ENCODE measurements around the gene ERGIC1.

ERGIC1 gene

DNA sequence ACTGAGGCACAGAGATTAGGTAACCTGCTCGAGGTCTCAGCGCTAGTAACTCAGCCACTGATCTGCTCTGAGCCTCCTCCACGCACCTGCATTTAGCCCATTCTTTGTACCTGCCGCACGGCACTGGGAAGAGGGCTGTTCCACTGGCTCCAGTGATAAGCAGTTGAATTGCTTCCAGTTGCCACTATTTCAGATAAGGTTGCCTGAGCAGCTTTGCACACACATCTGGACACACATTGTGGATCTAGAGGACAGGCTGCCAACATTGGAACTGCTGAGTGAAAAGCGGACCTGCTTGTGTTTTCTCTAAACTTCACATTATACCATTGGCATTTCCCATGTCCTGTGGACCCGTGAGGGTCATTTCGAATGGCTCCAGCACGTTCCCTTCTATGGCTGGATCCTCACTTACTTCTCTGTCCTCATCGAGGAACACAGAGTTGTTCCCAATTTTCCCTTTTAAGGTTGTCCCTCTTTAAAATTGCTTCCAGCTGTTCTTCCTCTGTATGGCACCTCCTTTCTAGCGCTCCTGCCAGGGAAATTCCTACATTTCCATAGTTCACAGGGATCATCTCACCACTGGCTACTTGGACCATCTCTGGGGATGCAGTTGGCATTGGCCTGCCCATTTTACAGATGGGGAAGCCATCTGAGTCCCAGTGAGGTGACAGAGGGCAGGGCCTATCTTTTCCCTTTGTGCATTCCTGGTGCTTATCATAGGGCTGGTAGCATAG lies 79.2 kb downstream of the ERGIC1 start:
- TF ChIP-seq, protein P1, sequence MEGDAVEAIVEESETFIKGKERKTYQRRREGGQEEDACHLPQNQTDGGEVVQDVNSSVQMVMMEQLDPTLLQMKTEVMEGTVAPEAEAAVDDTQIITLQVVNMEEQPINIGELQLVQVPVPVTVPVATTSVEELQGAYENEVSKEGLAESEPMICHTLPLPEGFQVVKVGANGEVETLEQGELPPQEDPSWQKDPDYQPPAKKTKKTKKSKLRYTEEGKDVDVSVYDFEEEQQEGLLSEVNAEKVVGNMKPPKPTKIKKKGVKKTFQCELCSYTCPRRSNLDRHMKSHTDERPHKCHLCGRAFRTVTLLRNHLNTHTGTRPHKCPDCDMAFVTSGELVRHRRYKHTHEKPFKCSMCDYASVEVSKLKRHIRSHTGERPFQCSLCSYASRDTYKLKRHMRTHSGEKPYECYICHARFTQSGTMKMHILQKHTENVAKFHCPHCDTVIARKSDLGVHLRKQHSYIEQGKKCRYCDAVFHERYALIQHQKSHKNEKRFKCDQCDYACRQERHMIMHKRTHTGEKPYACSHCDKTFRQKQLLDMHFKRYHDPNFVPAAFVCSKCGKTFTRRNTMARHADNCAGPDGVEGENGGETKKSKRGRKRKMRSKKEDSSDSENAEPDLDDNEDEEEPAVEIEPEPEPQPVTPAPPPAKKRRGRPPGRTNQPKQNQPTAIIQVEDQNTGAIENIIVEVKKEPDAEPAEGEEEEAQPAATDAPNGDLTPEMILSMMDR (conservative IDR thresholded peaks at IDR 0.05; ENCODE audit: low read length): no peak
- TF ChIP-seq EZH2phosphoT487 (IDR thresholded peaks at IDR 0.05; ENCODE audit: borderline replicate concordance): no peak
- no peak overlapping the region for H3K4me3 ChIP-seq (ENCODE audit: low read length, poor library complexity, severe bottlenecking)
- H3K9me2 ChIP-seq (replicated peaks; ENCODE audit: low read depth, low read length): no peaks in the 10 kb centered on the region
- H3K79me2 ChIP-seq (ENCODE audit: insufficient read depth, low read length): no peaks in the 10 kb centered on the region
- peaks cover 59% of the 10 kb centered on the region; the same call in 1 of the 2 replicates for H3K36me3 ChIP-seq (ENCODE audit: insufficient read depth, low read length)
- no peak overlapping the region for H3K9ac ChIP-seq (ENCODE audit: low read depth, low read length, poor library complexity, severe bottlenecking)
- no peaks in the 10 kb centered on the region for H3F3A ChIP-seq (ENCODE audit: low read depth)
- H3K4me1 ChIP-seq (ENCODE audit: insufficient read depth, low read length, poor library complexity, severe bottlenecking): no peaks in the 10 kb centered on the region
- H4K20me1 ChIP-seq (ENCODE audit: insufficient read depth, low read length, poor library complexity, severe bottlenecking): no peaks in the 10 kb centered on the region
- no peak overlapping the region for H2AFZ ChIP-seq (ENCODE audit: low read length)
- no peak overlapping the region for H3K4me2 ChIP-seq (ENCODE audit: low read depth, low read length, poor library complexity, severe bottlenecking)
- no peaks in the 10 kb centered on the region for H3K9me3 ChIP-seq (ENCODE audit: insufficient read depth, low read depth, low read length)
- H3K27me3 ChIP-seq (ENCODE audit: insufficient read depth, low read length, poor library complexity, severe bottlenecking): no peaks in the 10 kb centered on the region

DNA sequence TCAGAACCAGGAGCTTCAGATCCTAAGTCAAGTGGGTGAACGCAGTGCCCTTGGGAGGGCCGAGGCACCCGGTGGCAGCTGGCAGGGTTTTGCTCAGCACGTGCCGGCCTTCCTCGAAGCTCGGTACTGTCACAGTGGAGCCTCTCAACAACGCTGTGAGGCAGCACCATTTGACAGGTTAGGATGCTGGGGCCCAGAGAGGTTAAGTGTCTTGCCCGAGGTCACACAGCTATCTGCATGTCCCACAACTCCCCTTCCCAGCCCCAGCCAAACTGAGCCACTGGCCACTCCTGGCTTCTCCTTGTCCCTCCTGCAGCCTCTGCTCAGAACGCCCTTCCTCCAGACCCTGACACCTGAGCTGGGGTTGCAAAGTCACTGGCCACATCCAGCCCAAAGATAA lies 81.5 kb downstream of the ERGIC1 start:
- no peaks in the 10 kb centered on the region for H3K9me3 ChIP-seq (ENCODE audit: insufficient read depth, low read depth, low read length)
- no peak overlapping the region for H3K9ac ChIP-seq (ENCODE audit: low read depth, low read length, poor library complexity, severe bottlenecking)
- H3K4me3 ChIP-seq (ENCODE audit: low read length, poor library complexity, severe bottlenecking): no peak overlapping the region
- H4K20me1 ChIP-seq (ENCODE audit: insufficient read depth, low read length, poor library complexity, severe bottlenecking): no peaks in the 10 kb centered on the region
- H3K36me3 ChIP-seq (ENCODE audit: insufficient read depth, low read length): peaks cover 64% of the 10 kb centered on the region; the same call in 1 of the 2 replicates
- TF ChIP-seq EZH2phosphoT487 (IDR thresholded peaks at IDR 0.05; ENCODE audit: borderline replicate concordance): no peak
- TF ChIP-seq, protein P1 (conservative IDR thresholded peaks at IDR 0.05; ENCODE audit: low read length): no peak
- no peak overlapping the region for H2AFZ ChIP-seq (ENCODE audit: low read length)
- H3K4me1 ChIP-seq (ENCODE audit: insufficient read depth, low read length, poor library complexity, severe bottlenecking): no peaks in the 10 kb centered on the region
- no peaks in the 10 kb centered on the region for H3F3A ChIP-seq (ENCODE audit: low read depth)
- H3K79me2 ChIP-seq (ENCODE audit: insufficient read depth, low read length): no peaks in the 10 kb centered on the region
- H3K27me3 ChIP-seq (ENCODE audit: insufficient read depth, low read length, poor library complexity, severe bottlenecking): no peaks in the 10 kb centered on the region
- H3K4me2 ChIP-seq (ENCODE audit: low read depth, low read length, poor library complexity, severe bottlenecking): no peak overlapping the region
- H3K9me2 ChIP-seq (replicated peaks; ENCODE audit: low read depth, low read length): no peaks in the 10 kb centered on the region

DNA sequence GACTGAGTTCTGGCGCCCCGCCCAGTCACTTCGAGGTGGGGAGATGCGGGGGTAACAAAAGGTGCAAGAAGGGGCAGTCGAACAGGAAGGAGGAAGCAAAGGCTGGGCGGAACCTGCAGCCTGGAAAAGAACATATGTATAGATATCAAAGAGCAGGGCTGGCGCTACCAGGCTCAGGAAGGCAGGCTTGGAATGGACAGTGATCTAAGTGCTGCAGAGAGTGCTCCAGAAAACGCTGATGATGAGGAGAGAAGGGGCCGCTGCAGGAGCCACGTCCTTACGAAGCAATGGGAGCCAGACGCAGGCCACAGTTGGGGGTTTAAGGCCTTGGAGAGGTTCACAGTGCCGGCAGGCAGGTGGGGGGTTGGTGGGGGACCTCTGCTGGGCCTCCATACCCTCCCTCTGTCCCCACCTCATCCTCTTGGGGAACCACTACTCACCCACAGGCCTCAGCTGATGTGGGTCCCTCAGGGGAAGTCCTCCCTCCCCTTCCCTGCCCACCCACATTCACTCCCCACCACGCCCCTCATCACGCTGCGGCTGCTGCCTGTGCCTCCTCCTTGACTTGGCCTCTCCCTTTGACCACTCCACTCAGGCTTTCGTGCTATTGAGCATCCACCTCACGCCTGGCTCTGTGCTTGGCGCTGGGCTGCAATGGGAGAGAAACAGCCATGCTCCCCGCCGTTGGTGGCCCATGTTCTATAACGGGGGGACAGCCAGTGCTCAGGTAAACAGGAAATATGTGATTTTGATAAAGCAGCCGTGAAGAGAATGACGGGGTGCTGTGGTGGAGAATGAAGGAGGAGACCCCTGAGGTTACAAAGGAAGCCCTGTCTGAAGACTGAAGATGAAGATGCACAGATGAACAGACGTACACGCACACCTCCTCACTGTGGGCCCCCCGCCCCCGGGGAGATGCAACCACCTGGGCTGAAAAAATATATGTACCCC lies 84.6 kb downstream of the ERGIC1 start:
- no peak for TF ChIP-seq EZH2phosphoT487 (IDR thresholded peaks at IDR 0.05; ENCODE audit: borderline replicate concordance)
- TF ChIP-seq, protein P1 (conservative IDR thresholded peaks at IDR 0.05; ENCODE audit: low read length): no peak
- Histone ChIP-seq H3K79me2 (ENCODE audit: insufficient read depth, low read length) (no peaks in the 10 kb centered on the region), H3K4me3 (ENCODE audit: low read length, poor library complexity, severe bottlenecking) (no peak overlapping the region), H3K4me1 (ENCODE audit: insufficient read depth, low read length, poor library complexity, severe bottlenecking) (no peaks in the 10 kb centered on the region), H3K9me2 (replicated peaks; ENCODE audit: low read depth, low read length) (no peaks in the 10 kb centered on the region), H3K27me3 (ENCODE audit: insufficient read depth, low read length, poor library complexity, severe bottlenecking) (no peaks in the 10 kb centered on the region), H3F3A (ENCODE audit: low read depth) (no peaks in the 10 kb centered on the region), H2AFZ (ENCODE audit: low read length) (no peak overlapping the region), H3K9ac (ENCODE audit: low read depth, low read length, poor library complexity, severe bottlenecking) (no peak overlapping the region), H4K20me1 (ENCODE audit: insufficient read depth, low read length, poor library complexity, severe bottlenecking) (no peaks in the 10 kb centered on the region), H3K4me2 (ENCODE audit: low read depth, low read length, poor library complexity, severe bottlenecking) (no peak overlapping the region), H3K36me3 (ENCODE audit: insufficient read depth, low read length) (peaks cover 68% of the 10 kb centered on the region; the same call in 1 of the 2 replicates), H3K9me3 (ENCODE audit: insufficient read depth, low read depth, low read length) (no peaks in the 10 kb centered on the region)
